Hepatocyte (in vitro differentiated cells): ENCODE results near the gene PTCRA. TPM values are rescaled to one million over a fixed set of nuclear protein-coding genes. Genes with fewer than 3 reads are reported as not detected.
"Not testable (repeated sequence)": the region's sequence is repeated elsewhere in the genome, so short reads cannot be mapped to it uniquely, and the experiment has no call there.

Source experiments
- DNase-seq: peaks from one replicate; pipeline ENCODE4 v3.0.0-alpha.2; 2016; ENCODE audit warnings: low spot score
- H2AFZ ChIP-seq: fragments of 200-600 bp; sonication (generic); 2 replicates; pipeline ENCODE4 v1.6.0; 2016; ENCODE audit warnings: antibody characterized with exemption, mild to moderate bottlenecking
- H3K27ac ChIP-seq: fragments of 200-600 bp; sonication (generic); 2 replicates; pipeline ENCODE4 v1.5.1; 2016; ENCODE audit warnings: mild to moderate bottlenecking
- H3K27me3 ChIP-seq: fragments of 200-600 bp; sonication (generic); 2 replicates; pipeline ENCODE4 v1.6.1; 2016
- H3K36me3 ChIP-seq: fragments of 200-600 bp; sonication (generic); replicated peaks from 2 replicates; pipeline ENCODE4 v1.5.1; 2016; ENCODE audit warnings: low read depth; ENCODE audit not compliant: insufficient read depth
- H3K4me1 ChIP-seq: fragments of 200-600 bp; sonication (generic); 2 replicates; pipeline ENCODE4 v1.5.1; 2016; ENCODE audit warnings: mild to moderate bottlenecking, moderate library complexity; ENCODE audit not compliant: insufficient read depth
- H3K4me2 ChIP-seq: fragments of 200-600 bp; sonication (generic); 2 replicates; pipeline ENCODE4 v1.6.0; 2016
- H3K4me3 ChIP-seq: fragments of 200-600 bp; sonication (generic); 2 replicates; pipeline ENCODE4 v1.5.1; 2016; ENCODE audit warnings: mild to moderate bottlenecking
- H3K79me2 ChIP-seq: fragments of 200-600 bp; sonication (generic); 2 replicates; pipeline ENCODE4 v1.6.0; 2017; ENCODE audit warnings: mild to moderate bottlenecking
- H3K9me2 ChIP-seq: fragments of 200-600 bp; sonication (generic); replicated peaks from 2 replicates; pipeline ENCODE4 v1.6.0; 2017; ENCODE audit warnings: mild to moderate bottlenecking; ENCODE audit not compliant: insufficient read depth
- H3K9me3 ChIP-seq: fragments of 200-600 bp; sonication (generic); 2 replicates; pipeline ENCODE4 v1.5.1; 2016; ENCODE audit warnings: low read depth, mild to moderate bottlenecking
- H4K20me1 ChIP-seq: fragments of 200-600 bp; sonication (generic); 2 replicates; pipeline ENCODE4 v1.6.0; 2016; ENCODE audit warnings: mild to moderate bottlenecking; ENCODE audit not compliant: insufficient read depth, poor library complexity, severe bottlenecking
- EZH2 ChIP-seq: fragments of 200-600 bp; sonication (generic); IDR thresholded peaks from 2 replicates; pipeline ENCODE4 v1.6.1; 2016; ENCODE audit warnings: antibody characterized with exemption, mild to moderate bottlenecking, borderline replicate concordance
- EZH2phosphoT487 ChIP-seq: fragments of 200-600 bp; sonication (generic); IDR thresholded peaks from one replicate; pipeline ENCODE4 v1.6.1; 2018; ENCODE audit warnings: antibody characterized with exemption, mild to moderate bottlenecking, low read depth, moderate library complexity; ENCODE audit not compliant: unreplicated experiment, severe bottlenecking
- WGBS: methylation state at CpG from one replicate; pipeline ENCODE4 v1.1.6; 2016; ENCODE audit warnings: low lambda C conversion rate; ENCODE audit errors: missing lambda C conversion rate; 5-methylcytosine and 5-hydroxymethylcytosine counted together
- polyA plus RNA-seq: library from polyadenylated mRNA; unstranded; fragments of >200 nt; fragmentation: Nextera tagmentation; extraction: Ambion mirVana; gene quantifications from 2 replicates; pipeline ENCODE4 v1.2.1, GENCODE V29; 2016
- total RNA-seq: library from RNA; depleted of rRNA; stranded (reverse); fragments of >200 nt; gene quantifications from 2 replicates; pipeline ENCODE4 v1.2.3, GENCODE V29; 2014
- TF ChIP-seq, protein P1 (sequence below): fragments of 200-600 bp; sonication (generic); IDR thresholded peaks from 2 replicates; pipeline ENCODE4 v1.5.1; 2016; ENCODE audit warnings: antibody characterized with exemption, mild to moderate bottlenecking; ENCODE audit not compliant: poor library complexity

Gene PTCRA
- total and polyA plus RNA-seq, 2 experiments from 2014 or later = not detected

DNA sequence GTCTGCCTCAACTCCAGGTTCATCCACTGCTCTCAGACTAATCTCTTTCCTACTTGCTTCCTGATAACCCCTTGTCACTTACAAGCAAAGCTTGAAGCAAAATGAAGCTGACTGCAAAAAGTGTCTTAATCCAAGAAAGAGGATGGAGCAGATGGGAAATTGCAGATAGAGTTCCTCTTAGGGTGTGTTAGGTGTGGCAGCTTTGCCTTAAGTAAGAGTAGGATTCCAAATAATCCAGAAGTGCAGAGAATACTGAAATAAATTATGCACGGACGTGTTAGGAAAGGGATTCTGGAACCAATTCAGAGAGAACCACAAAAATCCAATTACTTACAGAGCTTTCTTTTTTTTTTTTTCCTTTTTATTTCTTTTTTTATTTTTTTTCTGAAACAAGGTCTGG is 42.5 kb upstream of the PTCRA start:
- H3K4me1 ChIP-seq = no peaks in the 10 kb centered on the region
- no peak for TF ChIP-seq EZH2phosphoT487
- TF ChIP-seq, protein P1, sequence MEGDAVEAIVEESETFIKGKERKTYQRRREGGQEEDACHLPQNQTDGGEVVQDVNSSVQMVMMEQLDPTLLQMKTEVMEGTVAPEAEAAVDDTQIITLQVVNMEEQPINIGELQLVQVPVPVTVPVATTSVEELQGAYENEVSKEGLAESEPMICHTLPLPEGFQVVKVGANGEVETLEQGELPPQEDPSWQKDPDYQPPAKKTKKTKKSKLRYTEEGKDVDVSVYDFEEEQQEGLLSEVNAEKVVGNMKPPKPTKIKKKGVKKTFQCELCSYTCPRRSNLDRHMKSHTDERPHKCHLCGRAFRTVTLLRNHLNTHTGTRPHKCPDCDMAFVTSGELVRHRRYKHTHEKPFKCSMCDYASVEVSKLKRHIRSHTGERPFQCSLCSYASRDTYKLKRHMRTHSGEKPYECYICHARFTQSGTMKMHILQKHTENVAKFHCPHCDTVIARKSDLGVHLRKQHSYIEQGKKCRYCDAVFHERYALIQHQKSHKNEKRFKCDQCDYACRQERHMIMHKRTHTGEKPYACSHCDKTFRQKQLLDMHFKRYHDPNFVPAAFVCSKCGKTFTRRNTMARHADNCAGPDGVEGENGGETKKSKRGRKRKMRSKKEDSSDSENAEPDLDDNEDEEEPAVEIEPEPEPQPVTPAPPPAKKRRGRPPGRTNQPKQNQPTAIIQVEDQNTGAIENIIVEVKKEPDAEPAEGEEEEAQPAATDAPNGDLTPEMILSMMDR = no peak
- TF ChIP-seq EZH2 = no peak

DNA sequence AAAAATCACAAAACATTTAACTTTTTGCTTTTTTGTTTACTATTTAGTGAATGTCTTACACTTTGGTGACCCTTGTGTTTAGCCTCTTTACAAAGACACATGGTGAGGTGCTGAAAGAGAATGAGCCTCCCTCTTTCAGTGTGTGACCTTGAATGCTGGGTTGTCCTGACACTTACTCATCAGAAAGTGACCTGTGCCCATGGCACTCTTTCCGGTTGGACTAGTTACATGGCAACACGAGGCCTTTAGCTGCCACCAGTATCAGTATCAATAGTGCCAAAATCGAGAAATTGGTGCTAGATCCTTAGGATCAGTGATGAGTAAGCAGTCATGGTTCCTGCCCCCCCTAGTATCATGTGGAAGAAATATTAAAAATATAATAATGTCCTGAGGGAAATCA is 38.2 kb upstream of the PTCRA start:
- WGBS = 85% methylated on average over 3 of the region's 3 CpGs
- no peaks in the 10 kb centered on the region for H3K9me2 ChIP-seq
- no peaks in the 10 kb centered on the region for H3K27me3 ChIP-seq
- H2AFZ ChIP-seq = peak overlapping the region; percentile 41
- no peak for TF ChIP-seq EZH2
- TF ChIP-seq, protein P1 = no peak
- TF ChIP-seq EZH2phosphoT487 = no peak
- no peak overlapping the region for H3K27ac ChIP-seq
- no peaks in the 10 kb centered on the region for H3K36me3 ChIP-seq
- peaks cover 7% of the 10 kb centered on the region for H3K4me1 ChIP-seq
- peaks cover 27% of the 10 kb centered on the region for H3K79me2 ChIP-seq
- H3K4me2 ChIP-seq = no peak overlapping the region
- H3K4me3 ChIP-seq = no peak overlapping the region
- no peak for DNase-seq
- no peaks in the 10 kb centered on the region for H4K20me1 ChIP-seq
- no peaks in the 10 kb centered on the region for H3K9me3 ChIP-seq

More for the DNA sequence above, 42.5 kb upstream of the PTCRA start:
- 78% methylated on average over 2 of the region's 2 CpGs for WGBS
- Histone ChIP-seq H3K36me3 (no peaks in the 10 kb centered on the region), H3K9me3 (no peaks in the 10 kb centered on the region), H3K4me3 (no peak overlapping the region), H3K27ac (no peak overlapping the region), H3K27me3 (no peaks in the 10 kb centered on the region), H3K79me2 (no peaks in the 10 kb centered on the region), H4K20me1 (no peaks in the 10 kb centered on the region), H3K9me2 (no peaks in the 10 kb centered on the region), H3K4me2 (no peak overlapping the region), H2AFZ (no peak overlapping the region)
- no peak for DNase-seq

DNA sequence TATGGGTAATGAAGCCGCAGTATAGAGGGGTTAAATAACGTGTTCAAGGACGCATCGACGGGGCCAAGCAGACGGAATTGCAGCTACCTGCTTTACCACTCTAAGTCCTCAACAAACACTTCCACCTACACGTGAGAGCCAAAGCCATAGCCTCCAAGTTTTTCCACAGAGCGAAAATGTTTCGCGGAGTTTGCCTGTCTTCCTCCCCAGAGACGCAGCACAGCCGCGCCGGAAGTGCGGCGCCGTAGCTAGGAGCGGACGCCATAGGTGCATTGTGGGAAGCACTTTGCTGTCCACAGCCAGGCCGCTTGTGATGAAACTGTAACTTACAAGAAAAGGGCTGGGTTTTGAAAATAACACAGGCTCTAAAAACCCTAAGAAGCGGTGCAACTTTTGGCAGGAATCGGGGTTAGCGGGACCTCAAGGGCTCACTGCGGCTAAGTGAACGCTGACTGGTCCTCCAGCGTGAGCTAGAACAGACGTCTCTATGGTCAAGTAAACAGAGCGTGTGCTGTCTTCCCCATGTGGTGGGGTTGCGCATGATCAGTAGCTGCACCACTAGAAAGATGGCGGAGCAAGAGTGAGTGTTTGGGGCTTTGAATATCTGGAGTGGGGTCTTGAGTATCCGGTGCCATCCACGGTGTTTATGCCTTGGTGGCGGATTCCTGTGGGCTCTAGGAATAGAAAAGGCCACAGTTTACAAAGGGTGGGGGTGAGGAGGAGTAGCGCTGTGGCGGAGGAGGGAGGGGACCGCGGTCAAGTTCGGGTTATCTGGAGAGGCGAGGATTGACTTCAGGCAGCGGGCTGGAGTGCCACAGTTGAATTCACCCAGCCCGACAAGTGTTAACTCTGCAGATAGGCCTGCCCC is 36.2 kb upstream of the PTCRA start, which contains the start of gene RPL7L1:
Gene RPL7L1 (plus strand): TSS at position 245 of the 868 bp plus-strand sequence. CDS start 295 bp downstream, at position 540.
- WGBS = under 1% methylated on average over 41 of the region's 41 CpGs
- Histone ChIP-seq H3K4me1 (peaks cover 7% of the 10 kb centered on the region), H2AFZ (peak within 1 kb of the TSS; percentile 97), H3K79me2 (peaks cover 45% of the 10 kb centered on the region), H3K9me3 (no peaks in the 10 kb centered on the region), H3K27me3 (no peaks in the 10 kb centered on the region), H3K36me3 (peaks cover 3% of the 10 kb centered on the region), H3K4me3 (peak within 1 kb of the TSS; percentile 73), H3K4me2 (peak within 1 kb of the TSS; percentile 93), H3K27ac (peak within 1 kb of the TSS; percentile 92), H3K9me2 (no peaks in the 10 kb centered on the region), H4K20me1 (peaks cover 5% of the 10 kb centered on the region)
- TF ChIP-seq, protein P1 = no peak
- TF ChIP-seq EZH2phosphoT487 = no peak
- no peak for TF ChIP-seq EZH2
- DNase-seq = peak; percentile 88

DNA sequence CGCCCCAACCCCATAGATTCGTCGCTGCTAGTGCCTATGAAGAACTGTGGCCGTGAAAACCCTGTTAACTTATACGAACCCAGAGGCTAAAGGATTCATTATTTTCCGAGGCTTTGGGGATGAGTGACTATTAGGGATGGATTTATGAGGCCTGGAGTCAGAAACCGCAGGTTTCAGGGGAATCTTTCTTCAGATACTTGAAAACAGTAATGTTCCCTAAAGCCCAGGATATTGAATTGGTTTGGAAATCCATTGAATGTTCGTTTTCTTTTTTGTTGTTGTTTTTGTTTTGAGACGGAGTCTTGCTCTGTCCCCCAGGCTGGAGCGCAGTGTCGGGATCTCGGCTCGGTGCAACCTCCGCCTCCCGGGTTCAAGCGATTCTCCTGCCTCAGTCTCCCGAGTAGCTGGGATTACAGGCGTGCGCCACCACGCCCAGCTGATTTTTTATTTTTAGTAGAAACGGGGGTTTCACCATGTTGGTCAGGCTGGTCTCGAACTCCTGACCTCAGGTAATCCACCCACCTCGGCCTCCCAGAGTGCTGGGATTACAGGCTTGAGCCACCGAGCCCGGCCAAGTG is 35.5 kb upstream of the PTCRA start:
- not testable (repeated sequence) for H3K27me3 ChIP-seq, H3K4me1 ChIP-seq, DNase-seq, H4K20me1 ChIP-seq, H3K9me3 ChIP-seq, H3K9me2 ChIP-seq, H3K36me3 ChIP-seq
- 15% methylated on average over 25 of the region's 25 CpGs for WGBS
- H3K4me2 ChIP-seq = peak overlapping the region; percentile 93
- peak overlapping the region; percentile 73 for H3K4me3 ChIP-seq
- peak overlapping the region; percentile 97 for H2AFZ ChIP-seq
- peaks cover 48% of the 10 kb centered on the region for H3K79me2 ChIP-seq
- peak overlapping the region; percentile 92 for H3K27ac ChIP-seq

DNA sequence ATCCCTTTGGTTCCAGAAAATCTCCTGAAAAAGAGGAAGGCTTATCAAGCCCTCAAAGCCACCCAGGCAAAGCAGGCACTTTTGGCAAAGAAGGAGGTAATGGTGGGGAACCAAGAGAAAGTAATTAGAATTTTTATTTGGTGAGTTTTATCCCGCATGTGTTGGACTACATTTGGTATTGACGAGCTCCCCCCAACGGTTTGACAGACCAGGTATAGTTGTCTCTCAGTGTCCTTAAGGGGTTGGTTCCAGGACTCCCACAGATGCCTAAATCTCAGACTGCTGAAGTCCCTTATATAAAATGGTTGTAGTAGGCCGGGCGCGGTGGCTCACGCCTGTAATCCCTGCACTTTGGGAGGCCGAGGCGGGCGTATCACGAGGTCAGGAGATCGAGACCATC is 35.0 kb upstream of the PTCRA start:
- 90% methylated on average over 12 of the region's 12 CpGs for WGBS
- Histone ChIP-seq H3K4me3 (peak overlapping the region; percentile 73), H3K79me2 (peaks cover 48% of the 10 kb centered on the region), H3K4me2 (peak overlapping the region; percentile 93), H3K27ac (peak overlapping the region; percentile 92)
- H3K4me1 ChIP-seq, H3K27me3 ChIP-seq, H3K36me3 ChIP-seq, H4K20me1 ChIP-seq, H3K9me2 ChIP-seq, H2AFZ ChIP-seq, DNase-seq, H3K9me3 ChIP-seq: not testable (repeated sequence)
